CD14-positive monocyte (primary cell): ENCODE results near the gene CUX1. TPM values are rescaled to one million over a fixed set of nuclear protein-coding genes. Genes with fewer than 3 reads are reported as not detected.

Experiments used
- DNase-seq, 3 donors: peaks; one replicate each; pipeline ENCODE4 v3.0.0-alpha.2; 2011 to 2022
- H2AFZ ChIP-seq: 2 replicates; pipeline ENCODE4 v1.6.0; 2012; ENCODE audit warnings: mild to moderate bottlenecking, low read depth, low read length, inconsistent platforms; ENCODE audit not compliant: insufficient read depth, poor library complexity, severe bottlenecking
- H3K27ac ChIP-seq, 2 donors: 1 replicate in 1 of 2; 2 replicates in 1 of 2; pipeline ENCODE4 v1.5.1; 2012 to 2013; ENCODE audit warnings: low read length in 2 of 2, control low read depth in 1 of 2, inconsistent platforms in 1 of 2, low read depth in 1 of 2, mild to moderate bottlenecking in 1 of 2
- H3K27me3 ChIP-seq, 2 donors: one replicate each; pipeline versions ENCODE4 v1.6.0 to v1.6.1; 2011 to 2013; ENCODE audit warnings: low read length in 2 of 2; ENCODE audit not compliant: control insufficient read depth in 2 of 2, insufficient read depth in 2 of 2
- H3K36me3 ChIP-seq, 2 donors: replicated peaks in 1 of 2; 1 replicate in 1 of 2; 2 replicates in 1 of 2; pipeline versions ENCODE4 v1.5.1 to v1.6.1; 2012 to 2013; ENCODE audit warnings: low read length in 2 of 2, control low read depth in 1 of 2, inconsistent platforms in 1 of 2, mild to moderate bottlenecking in 1 of 2; ENCODE audit not compliant: insufficient read depth in 2 of 2, control insufficient read depth in 1 of 2
- H3K4me1 ChIP-seq, 2 donors: 1 replicate in 1 of 2; 2 replicates in 1 of 2; pipeline versions ENCODE4 v1.5.1 to v1.6.1; 2012 to 2013; ENCODE audit warnings: low read length in 2 of 2, control low read depth in 1 of 2, inconsistent platforms in 1 of 2, mild to moderate bottlenecking in 1 of 2, moderate library complexity in 1 of 2; ENCODE audit not compliant: insufficient read depth in 2 of 2, control insufficient read depth in 1 of 2
- H3K4me2 ChIP-seq: replicated peaks from 2 replicates; pipeline ENCODE3; 2012; ENCODE audit warnings: low read length, moderate library complexity, mild to moderate bottlenecking; ENCODE audit not compliant: poor library complexity, severe bottlenecking; ENCODE audit errors: extremely low read depth
- H3K4me3 ChIP-seq, 3 experiments: fragments of 200-600 bp in 1 of 3; sonication (generic) in 1 of 3; replicated peaks in 1 of 3; 1 replicate in 2 of 3; 2 replicates in 1 of 3; pipeline ENCODE4 v1.5.1; 2011 to 2013; ENCODE audit warnings: low read length in 3 of 3, mild to moderate bottlenecking in 3 of 3, control low read depth in 2 of 3, low read depth in 2 of 3, inconsistent platforms in 1 of 3, moderate library complexity in 1 of 3
- H3K79me2 ChIP-seq: 2 replicates; pipeline ENCODE4 v1.6.0; 2012; ENCODE audit warnings: mild to moderate bottlenecking, control low read depth, inconsistent platforms, low read length, moderate library complexity; ENCODE audit not compliant: insufficient read depth
- H3K9ac ChIP-seq: 2 replicates; pipeline ENCODE4 v1.6.0; 2017; ENCODE audit warnings: low read length, mild to moderate bottlenecking; ENCODE audit not compliant: insufficient read depth, poor library complexity, severe bottlenecking
- H3K9me3 ChIP-seq, 2 donors: replicated peaks in 1 of 2; 1 replicate in 1 of 2; 2 replicates in 1 of 2; pipeline versions ENCODE4 v1.5.1 to v1.6.1; 2012 to 2013; ENCODE audit warnings: low read length in 2 of 2, control low read depth in 1 of 2; ENCODE audit not compliant: control insufficient read depth in 1 of 2, insufficient read depth in 1 of 2
- H4K20me1 ChIP-seq: 2 replicates; pipeline ENCODE4 v1.6.0; 2012; ENCODE audit warnings: mild to moderate bottlenecking, low read length, control low read depth, moderate library complexity; ENCODE audit not compliant: insufficient read depth
- H3K27ac Mint-ChIP-seq, 7 donors: one replicate each; pipeline ENCODE4 v1.8.0; 2020; ENCODE audit warnings: mild to moderate bottlenecking in 7 of 7, mixed read lengths in 7 of 7, moderate library complexity in 6 of 7, inconsistent platforms in 2 of 7
- H3K27me3 Mint-ChIP-seq, 3 donors: one replicate each; pipeline ENCODE4 v1.8.0; 2021 to 2022; ENCODE audit warnings: low read depth in 3 of 3, mild to moderate bottlenecking in 3 of 3, mixed read lengths in 3 of 3, moderate library complexity in 3 of 3, inconsistent platforms in 1 of 3
- H3K36me3 Mint-ChIP-seq, 2 donors: one replicate each; pipeline ENCODE4 v1.8.0; 2020; ENCODE audit warnings: mixed read lengths in 2 of 2, inconsistent platforms in 1 of 2, mild to moderate bottlenecking in 1 of 2
- H3K4me1 Mint-ChIP-seq: one replicate; pipeline ENCODE4 v1.8.0; 2020; ENCODE audit warnings: mild to moderate bottlenecking, mixed read lengths
- H3K4me3 Mint-ChIP-seq, 2 donors: one replicate each; pipeline ENCODE4 v1.8.0; 2020; ENCODE audit warnings: mild to moderate bottlenecking in 2 of 2, mixed read lengths in 2 of 2, moderate library complexity in 1 of 2
- H3K9me3 Mint-ChIP-seq, 7 donors: one replicate each; pipeline ENCODE4 v1.8.0; 2020 to 2022; ENCODE audit warnings: mixed read lengths in 7 of 7, mild to moderate bottlenecking in 6 of 7, moderate library complexity in 6 of 7, inconsistent platforms in 2 of 7
- WGBS: methylation state at CpG from one replicate; pipeline ENCODE4 v1.1.5; 2013; ENCODE audit warnings: missing lambda C conversion rate; ENCODE audit not compliant: insufficient coverage; 5-methylcytosine and 5-hydroxymethylcytosine counted together
- intact Hi-C, 2 donors: fragments of 100-400 bp; cut with micrococcal nuclease; formaldehyde crosslinking; loops; one replicate each; pipeline versions ENCODE4 v1.15.0 to v1.15.1; 2023
- polyA plus RNA-seq, 3 donors: library from polyadenylated mRNA; depleted of rRNA in 1 of 3; unstranded in 2 of 3; stranded (reverse) in 1 of 3; fragments of 300-500 nt in 2 of 3; fragments of >200 nt in 1 of 3; fragmentation: Illumina TruSeq in 2 of 3; gene quantifications; 1 replicate in 2 of 3; 2 replicates in 1 of 3; pipeline ENCODE4 v1.2.3, GENCODE V29; 2012 to 2021
- TF ChIP-seq, protein P1 (sequence below): fragments of 200-600 bp; IDR thresholded peaks from one replicate; pipeline ENCODE4 v1.8.0; 2022; ENCODE audit warnings: antibody characterized with exemption, mild to moderate bottlenecking

CUX1 gene
- polyA plus RNA-seq, 3 donors: 17.6 to 38.0 (median 28.0) TPM

DNA sequence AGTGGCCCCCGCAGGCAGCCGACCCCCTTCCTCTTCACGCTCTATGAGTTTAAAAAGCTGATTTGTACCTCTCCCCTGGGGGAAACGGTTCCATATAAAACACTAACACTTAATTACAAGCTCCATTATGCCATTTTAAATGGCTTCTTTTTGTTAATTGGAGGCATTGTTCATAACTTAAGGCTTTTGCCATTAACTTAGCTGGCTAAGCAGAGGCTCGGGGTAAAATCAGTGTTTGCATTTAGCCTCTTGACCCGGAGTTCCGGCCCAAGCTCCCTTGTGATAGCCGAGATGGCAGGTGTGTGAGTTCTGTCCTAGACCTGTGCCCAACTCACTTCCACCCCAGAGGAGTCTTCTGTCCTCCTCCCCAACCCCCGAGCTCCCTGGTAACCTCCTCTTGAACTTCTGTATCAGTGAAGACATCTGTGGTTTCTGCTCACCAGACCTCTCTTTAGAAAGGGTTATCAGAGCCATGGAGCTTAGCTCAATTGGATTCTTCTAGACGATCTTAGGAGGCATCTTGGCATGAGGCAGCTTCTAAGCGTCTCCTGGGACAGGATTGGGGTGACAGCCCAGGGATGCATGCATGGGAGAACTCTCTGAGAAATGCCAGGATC is 435.0 kb downstream of the CUX1 start:
- H3K27me3 ChIP-seq: no peaks in the 10 kb centered on the region
- no peak overlapping the region for H3K4me3 Mint-ChIP-seq

DNA sequence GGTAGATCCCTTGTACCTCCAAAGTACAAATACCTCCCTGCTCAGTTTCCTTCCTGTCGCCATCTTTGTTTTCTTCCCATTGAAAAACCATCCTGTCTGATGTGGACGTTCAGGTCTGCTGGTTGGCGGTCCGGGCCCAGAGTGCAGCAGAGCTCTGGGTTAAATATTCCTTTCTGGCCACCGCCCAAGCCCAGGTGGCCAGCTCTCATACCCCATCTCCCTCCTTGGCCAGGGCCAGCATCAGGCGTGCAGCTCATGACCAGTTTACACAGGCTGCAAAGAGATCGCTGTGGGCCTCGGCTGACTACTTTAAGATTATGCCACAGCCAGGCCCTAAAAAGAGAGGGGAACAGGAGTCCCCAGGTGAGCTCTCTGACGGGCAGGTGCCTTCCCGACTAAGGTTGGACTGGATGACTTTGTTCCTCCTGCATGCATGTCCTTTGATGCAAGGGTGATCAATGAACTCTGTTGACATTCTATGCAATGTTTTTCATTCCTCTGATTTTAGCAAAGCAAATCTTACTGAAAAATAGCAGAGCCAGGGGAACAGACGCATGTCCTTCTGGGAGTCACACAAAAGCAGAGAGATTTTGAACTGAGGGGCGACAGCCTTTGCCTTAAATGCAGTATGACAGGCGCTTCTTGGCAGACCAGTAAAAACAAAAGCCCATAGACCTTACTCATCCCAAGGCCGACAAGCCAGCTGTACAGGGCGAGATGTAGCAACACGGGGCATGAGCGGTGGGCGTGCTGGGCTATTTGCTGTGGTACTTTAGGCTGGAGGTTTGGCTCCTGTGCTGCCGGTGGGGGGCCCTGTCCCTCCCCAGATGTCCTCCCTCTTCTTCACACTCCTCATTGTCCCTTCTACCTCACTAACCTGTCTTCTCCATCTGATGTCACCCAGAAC is 435.9 kb downstream of the CUX1 start:
- Mint-ChIP-seq H3K27me3 (peaks cover 0 to 4% (median 0%) of the 10 kb centered on the region in 3 donors), H3K9me3 (peaks cover 0 to 2% (median 0%) of the 10 kb centered on the region in 7 donors), H3K4me3 (no peak overlapping the region), H3K4me1 (no peaks in the 10 kb centered on the region), H3K27ac (no peak overlapping the region), H3K36me3 (peaks cover 32 to 53% of the 10 kb centered on the region in 2 donors)
- H3K9ac ChIP-seq: no peak overlapping the region
- no peaks in the 10 kb centered on the region for H3K27me3 ChIP-seq
- H3K4me2 ChIP-seq: no peak overlapping the region
- H3K4me1 ChIP-seq: no peaks in the 10 kb centered on the region
- H4K20me1 ChIP-seq: peaks cover 35% of the 10 kb centered on the region
- intact Hi-C loops: no loop called here
- 94% methylated on average over 12 of the region's 19 CpGs for WGBS
- TF ChIP-seq, protein P1, sequence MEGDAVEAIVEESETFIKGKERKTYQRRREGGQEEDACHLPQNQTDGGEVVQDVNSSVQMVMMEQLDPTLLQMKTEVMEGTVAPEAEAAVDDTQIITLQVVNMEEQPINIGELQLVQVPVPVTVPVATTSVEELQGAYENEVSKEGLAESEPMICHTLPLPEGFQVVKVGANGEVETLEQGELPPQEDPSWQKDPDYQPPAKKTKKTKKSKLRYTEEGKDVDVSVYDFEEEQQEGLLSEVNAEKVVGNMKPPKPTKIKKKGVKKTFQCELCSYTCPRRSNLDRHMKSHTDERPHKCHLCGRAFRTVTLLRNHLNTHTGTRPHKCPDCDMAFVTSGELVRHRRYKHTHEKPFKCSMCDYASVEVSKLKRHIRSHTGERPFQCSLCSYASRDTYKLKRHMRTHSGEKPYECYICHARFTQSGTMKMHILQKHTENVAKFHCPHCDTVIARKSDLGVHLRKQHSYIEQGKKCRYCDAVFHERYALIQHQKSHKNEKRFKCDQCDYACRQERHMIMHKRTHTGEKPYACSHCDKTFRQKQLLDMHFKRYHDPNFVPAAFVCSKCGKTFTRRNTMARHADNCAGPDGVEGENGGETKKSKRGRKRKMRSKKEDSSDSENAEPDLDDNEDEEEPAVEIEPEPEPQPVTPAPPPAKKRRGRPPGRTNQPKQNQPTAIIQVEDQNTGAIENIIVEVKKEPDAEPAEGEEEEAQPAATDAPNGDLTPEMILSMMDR: no peak
- no peak overlapping the region for H3K4me3 ChIP-seq
- H3K27ac ChIP-seq: no peak overlapping the region
- H2AFZ ChIP-seq: no peak overlapping the region
- H3K9me3 ChIP-seq: no peaks in the 10 kb centered on the region
- no peaks in the 10 kb centered on the region for H3K79me2 ChIP-seq
- peaks cover 45 to 54% of the 10 kb centered on the region in 2 donors for H3K36me3 ChIP-seq
- DNase-seq: no peak

More for the DNA sequence above, 435.0 kb downstream of the CUX1 start:
- Histone ChIP-seq H3K9me3 (peaks cover 0 to 3% of the 10 kb centered on the region in 2 donors), H3K4me2 (no peak overlapping the region), H3K36me3 (peaks cover 52 to 62% of the 10 kb centered on the region in 2 donors), H3K9ac (no peak overlapping the region), H2AFZ (no peak overlapping the region), H3K27ac (no peak overlapping the region), H3K4me1 (no peaks in the 10 kb centered on the region), H3K79me2 (no peaks in the 10 kb centered on the region), H4K20me1 (peaks cover 27% of the 10 kb centered on the region), H3K4me3 (no peak overlapping the region)
- DNase-seq: no peak
- no peaks in the 10 kb centered on the region for H3K4me1 Mint-ChIP-seq
- peaks cover 0 to 2% (median 0%) of the 10 kb centered on the region in 7 donors for H3K9me3 Mint-ChIP-seq
- TF ChIP-seq, protein P1: no peak
- intact Hi-C loops: no loop called here
- WGBS: 93% methylated on average over 9 of the region's 11 CpGs
- peaks cover 0 to 4% (median 0%) of the 10 kb centered on the region in 3 donors for H3K27me3 Mint-ChIP-seq
- no peak overlapping the region for H3K27ac Mint-ChIP-seq
- H3K36me3 Mint-ChIP-seq: peaks cover 37 to 58% of the 10 kb centered on the region in 2 donors
